NCI-H748 treated with DMSO at 0.1 percent for 48 hours (cell line): ENCODE data around the gene GRM4.
"Not testable (repeated sequence)": the region's sequence is repeated elsewhere in the genome, so short reads cannot be mapped to it uniquely, and the experiment has no call there.

Source experiments
- DNase-seq: peaks from one replicate; lab custom pipeline; 2025; lab: John Stamatoyannopoulos, UW

The GRM4 gene

GRCh38 chr6:34146021-34146782 lies at the start of gene GRM4:
TSS of gene GRM4 (minus strand) at chr6:34146087. CDS start at chr6:34133496, 12,591 bp downstream.
- DNase-seq: no peak

- no peak for DNase-seq
These were observed 48.9 kb upstream of the GRM4 start for GRCh38 chr6:34194772-34195171.

- DNase-seq: no peak
These were observed 44.7 kb upstream of the GRM4 start for GRCh38 chr6:34190504-34191122.

- no peak for DNase-seq
These were observed 44.1 kb upstream of the GRM4 start for GRCh38 chr6:34189806-34190503.

GRCh38 chr6:34184726-34185125 lies 38.8 kb upstream of the GRM4 start:
- not testable (repeated sequence) for DNase-seq

GRCh38 chr6:34182751-34183531 lies 37.1 kb upstream of the GRM4 start:
- DNase-seq: no peak

GRCh38 chr6:34181908-34182307 lies 36.0 kb upstream of the GRM4 start:
- no peak for DNase-seq

- DNase-seq: no peak
These were observed 33.3 kb upstream of the GRM4 start for GRCh38 chr6:34179106-34179720.

- no peak for DNase-seq
These were observed 32.6 kb upstream of the GRM4 start for GRCh38 chr6:34178357-34179105.

GRCh38 chr6:34177181-34177591 lies 31.3 kb upstream of the GRM4 start:
- no peak for DNase-seq

GRCh38 chr6:34176261-34177031 lies 30.6 kb upstream of the GRM4 start:
- DNase-seq: no peak

- DNase-seq: no peak
These were observed 29.0 kb upstream of the GRM4 start for GRCh38 chr6:34174846-34175399.

- DNase-seq: no peak
These were observed 27.3 kb upstream of the GRM4 start for GRCh38 chr6:34172961-34173775.

- DNase-seq: no peak
These were observed 24.5 kb upstream of the GRM4 start for GRCh38 chr6:34170346-34170745.

GRCh38 chr6:34169897-34170296 lies 24.0 kb upstream of the GRM4 start:
- DNase-seq: no peak

- no peak for DNase-seq
These were observed 16.1 kb upstream of the GRM4 start for GRCh38 chr6:34161857-34162515.

GRCh38 chr6:34159844-34160243 lies 14.0 kb upstream of the GRM4 start:
- no peak for DNase-seq

GRCh38 chr6:34158876-34159275 lies 13.0 kb upstream of the GRM4 start:
- DNase-seq: no peak

- no peak for DNase-seq
These were observed 12.0 kb upstream of the GRM4 start for GRCh38 chr6:34157851-34158250.
